NCI-H2227 (cell line): ENCODE measurements around the gene FXYD3.

Source experiments
- DNase-seq: peaks from one replicate; lab custom pipeline; 2025; ENCODE audit not compliant: unreplicated experiment; lab: John Stamatoyannopoulos, UW

The FXYD3 gene, protein sequence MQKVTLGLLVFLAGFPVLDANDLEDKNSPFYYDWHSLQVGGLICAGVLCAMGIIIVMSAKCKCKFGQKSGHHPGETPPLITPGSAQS

GRCh38 chr19:35115177-35115951, at the start of gene FXYD3:
TSS of gene FXYD3 (plus strand) at chr19:35115823. CDS start at chr19:35119377, 3,554 bp downstream.
- no peak for DNase-seq

DNA sequence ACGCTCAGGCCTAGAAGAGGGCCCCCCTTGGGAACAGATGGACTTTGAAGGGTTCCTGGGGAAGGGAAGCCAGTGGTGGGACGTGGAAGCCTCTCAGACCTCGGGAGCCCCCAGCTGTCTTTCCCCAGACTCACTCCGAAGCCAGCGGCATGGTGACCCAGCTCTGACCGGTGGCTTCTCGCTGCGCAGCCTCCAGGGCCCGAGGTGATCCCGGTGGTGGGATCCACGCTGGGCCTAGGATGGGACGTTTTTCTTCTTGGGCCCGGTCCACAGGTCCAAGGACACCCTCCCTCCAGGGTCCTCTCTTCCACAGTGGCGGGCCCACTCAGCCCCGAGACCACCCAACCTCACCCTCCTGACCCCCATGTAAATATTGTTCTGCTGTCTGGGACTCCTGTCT, 49.5 kb upstream of the FXYD3 start:
- no peak for DNase-seq

DNA sequence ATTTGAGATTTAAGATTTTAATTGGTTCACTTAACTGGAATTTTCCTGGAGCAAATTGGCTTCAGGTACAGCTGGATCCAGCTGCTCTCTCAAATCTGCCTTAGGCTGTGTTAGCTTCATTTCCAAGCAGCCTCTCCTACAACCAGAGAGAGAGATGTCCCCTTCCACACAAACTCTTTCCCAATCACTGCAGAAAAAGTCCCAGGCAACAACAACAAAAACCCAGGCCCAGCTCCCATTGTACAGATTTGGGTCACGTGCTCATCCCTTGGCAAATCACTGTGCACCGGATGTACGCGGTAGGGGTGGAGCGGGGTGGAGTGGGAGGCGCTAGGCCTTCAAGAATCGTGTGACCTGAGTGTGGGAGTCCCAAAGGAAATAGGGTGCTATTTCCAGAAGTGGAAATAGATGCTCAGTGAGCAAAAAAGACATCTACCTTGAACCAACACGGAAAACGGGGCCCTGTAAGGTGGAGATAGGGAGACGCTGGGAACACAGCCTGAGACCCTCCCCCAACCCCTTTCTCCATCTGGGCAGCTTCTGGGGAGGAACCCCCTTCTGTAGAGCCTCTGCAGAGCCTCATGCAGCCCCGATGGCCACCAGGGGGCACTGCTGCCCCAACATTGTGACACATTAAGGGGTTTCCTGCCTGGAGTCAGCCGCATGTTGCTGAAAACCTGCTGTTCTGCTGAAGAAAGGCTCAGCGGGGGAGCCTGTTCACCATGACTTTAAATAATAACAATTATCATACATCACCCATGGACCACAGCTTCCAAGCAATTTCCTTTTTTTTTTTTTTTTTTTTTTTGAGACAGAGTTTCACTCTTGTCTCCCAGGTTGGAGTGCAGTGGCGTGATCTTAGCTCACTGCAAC, 48.7 kb upstream of the FXYD3 start:
- peak; percentile 99 for DNase-seq

GRCh38 chr19:35068941-35069634, 46.5 kb upstream of the FXYD3 start:
- DNase-seq = no peak

DNA sequence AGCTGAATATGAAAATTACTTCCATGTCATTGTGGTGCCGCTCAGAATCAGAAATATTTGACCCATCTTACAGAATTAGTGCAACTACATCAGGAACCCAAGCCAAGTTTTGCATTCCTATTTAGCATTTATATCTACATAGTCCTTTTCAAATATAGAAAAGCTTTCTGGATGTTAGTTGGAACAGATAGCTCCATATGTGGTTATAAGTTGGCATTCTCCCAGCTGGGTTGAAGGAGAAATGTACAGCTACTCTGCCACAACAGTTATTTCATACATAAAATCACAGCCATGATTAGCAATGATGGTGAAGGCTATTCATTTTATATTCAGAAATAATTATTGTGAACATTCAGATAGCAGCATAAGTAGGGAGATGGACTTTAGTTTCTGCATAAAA, 45.9 kb upstream of the FXYD3 start:
- DNase-seq = no peak

- peak; percentile 50 for DNase-seq
Observed at GRCh38 chr19:35070471-35070870, 45.2 kb upstream of the FXYD3 start.

DNA sequence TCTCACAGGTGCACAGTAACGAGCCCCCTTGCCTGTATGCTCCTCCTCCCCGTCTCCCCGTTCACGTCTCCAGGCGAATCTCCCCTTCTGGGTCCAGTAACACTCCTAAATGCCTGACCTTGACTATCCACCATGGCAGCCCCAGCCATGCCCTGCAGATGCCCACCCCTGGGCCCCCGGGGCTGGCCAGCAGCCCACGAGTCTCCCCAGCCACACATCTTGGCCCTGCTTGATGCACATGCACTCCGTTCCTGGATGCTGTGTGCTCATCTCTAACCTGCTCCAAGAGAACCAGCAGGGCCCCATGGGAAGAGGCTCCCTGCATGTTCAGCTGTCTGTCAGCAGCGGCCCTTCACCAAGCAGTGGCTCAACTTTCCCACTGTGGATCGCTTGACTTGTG, 42.1 kb upstream of the FXYD3 start:
- no peak for DNase-seq

- DNase-seq = no peak
Observed at GRCh38 chr19:35073941-35074340, 41.7 kb upstream of the FXYD3 start.

GRCh38 chr19:35074426-35075201, 41.0 kb upstream of the FXYD3 start:
- no peak for DNase-seq

GRCh38 chr19:35075202-35076025, 40.2 kb upstream of the FXYD3 start:
- DNase-seq = no peak

DNA sequence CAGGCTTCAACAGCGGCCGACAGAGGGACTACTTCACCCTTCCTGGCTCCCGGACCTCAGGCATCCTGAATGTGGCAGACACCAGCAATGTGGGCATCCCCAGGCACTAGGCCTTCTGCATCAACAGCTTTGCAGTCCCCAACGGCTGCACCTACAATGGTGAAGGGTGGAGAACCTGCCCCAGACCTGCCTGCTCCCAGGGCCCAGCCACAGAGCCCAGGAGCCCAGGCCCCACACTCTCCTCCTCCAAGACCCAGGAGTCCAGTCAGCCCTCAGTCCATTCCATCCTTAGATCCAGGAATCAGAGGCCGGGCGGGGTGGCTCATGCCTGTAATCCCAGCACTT, 39.6 kb upstream of the FXYD3 start:
- DNase-seq = no peak

GRCh38 chr19:35076657-35077056, 39.0 kb upstream of the FXYD3 start:
- DNase-seq = no peak

GRCh38 chr19:35077411-35078223, 38.0 kb upstream of the FXYD3 start:
- DNase-seq = no peak

GRCh38 chr19:35079826-35080225, 35.8 kb upstream of the FXYD3 start:
- DNase-seq = no peak

GRCh38 chr19:35080613-35081170, 34.9 kb upstream of the FXYD3 start:
- DNase-seq = no peak

DNA sequence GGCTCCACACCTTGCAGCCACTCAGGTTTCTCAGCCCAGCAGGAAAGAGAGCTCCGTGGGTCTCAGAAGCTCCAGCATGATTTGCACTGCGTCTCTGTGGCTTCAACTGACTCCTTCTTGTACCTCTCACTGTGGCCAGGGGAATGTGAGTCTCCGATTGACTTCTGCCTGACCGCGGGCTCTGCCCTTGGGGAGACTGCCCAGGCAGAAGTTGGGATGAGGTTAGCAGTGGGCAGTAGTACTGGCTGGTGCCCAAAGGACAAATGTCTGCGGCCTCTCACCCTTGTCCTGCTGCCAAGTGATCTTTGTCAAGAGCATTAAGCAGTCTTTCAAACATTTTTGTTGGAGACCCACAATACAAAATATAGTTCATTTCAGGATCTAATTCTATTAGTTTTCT, 34.4 kb upstream of the FXYD3 start:
- DNase-seq = no peak

GRCh38 chr19:35083691-35084508, 31.7 kb upstream of the FXYD3 start:
- no peak for DNase-seq

GRCh38 chr19:35084509-35084762, 31.2 kb upstream of the FXYD3 start:
- no peak for DNase-seq
